ENCODE measurements around the gene CRIP2.

Gene CRIP2

DNA sequence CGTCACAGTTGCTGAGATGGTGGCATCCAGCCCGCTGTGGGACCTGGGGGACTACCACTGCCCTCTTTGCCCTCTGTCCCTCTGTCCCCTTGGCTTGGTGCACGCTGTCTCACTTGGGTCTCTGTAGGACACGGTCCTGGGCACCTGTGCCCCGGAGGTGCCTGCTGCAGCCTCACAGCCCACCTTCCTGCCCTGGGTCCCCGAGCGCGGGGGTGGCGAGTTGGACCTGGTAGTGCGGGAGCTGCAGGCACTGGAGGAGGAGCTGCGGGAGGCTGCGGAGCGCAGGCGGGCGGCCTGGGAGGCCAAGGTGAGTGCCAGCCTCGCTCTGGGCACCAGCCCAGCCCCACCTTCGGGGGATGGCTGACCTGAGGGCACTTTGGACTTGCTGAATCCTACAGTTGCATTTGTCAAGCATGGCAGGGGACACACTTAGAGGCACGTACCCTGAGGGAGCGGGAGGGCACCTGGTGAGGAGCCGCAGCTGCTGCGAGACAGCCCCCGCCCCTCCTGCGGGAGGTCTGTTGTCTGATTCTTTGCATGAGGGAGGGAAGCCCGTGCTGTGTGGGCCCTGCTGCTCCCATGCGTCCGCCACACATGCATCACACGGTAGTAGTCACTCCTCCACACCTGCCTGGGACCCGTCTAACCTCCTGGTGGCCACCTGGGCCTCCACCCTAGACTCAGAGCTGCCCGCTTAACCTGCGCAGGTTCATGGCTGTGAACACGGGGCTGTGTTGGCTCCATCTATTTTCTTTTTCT is 23.2 kb downstream of the CRIP2 start:
- no peak for DNase-seq (ENCODE audit: low read depth in 3 of 3, low spot score in 1 of 3)

DNA sequence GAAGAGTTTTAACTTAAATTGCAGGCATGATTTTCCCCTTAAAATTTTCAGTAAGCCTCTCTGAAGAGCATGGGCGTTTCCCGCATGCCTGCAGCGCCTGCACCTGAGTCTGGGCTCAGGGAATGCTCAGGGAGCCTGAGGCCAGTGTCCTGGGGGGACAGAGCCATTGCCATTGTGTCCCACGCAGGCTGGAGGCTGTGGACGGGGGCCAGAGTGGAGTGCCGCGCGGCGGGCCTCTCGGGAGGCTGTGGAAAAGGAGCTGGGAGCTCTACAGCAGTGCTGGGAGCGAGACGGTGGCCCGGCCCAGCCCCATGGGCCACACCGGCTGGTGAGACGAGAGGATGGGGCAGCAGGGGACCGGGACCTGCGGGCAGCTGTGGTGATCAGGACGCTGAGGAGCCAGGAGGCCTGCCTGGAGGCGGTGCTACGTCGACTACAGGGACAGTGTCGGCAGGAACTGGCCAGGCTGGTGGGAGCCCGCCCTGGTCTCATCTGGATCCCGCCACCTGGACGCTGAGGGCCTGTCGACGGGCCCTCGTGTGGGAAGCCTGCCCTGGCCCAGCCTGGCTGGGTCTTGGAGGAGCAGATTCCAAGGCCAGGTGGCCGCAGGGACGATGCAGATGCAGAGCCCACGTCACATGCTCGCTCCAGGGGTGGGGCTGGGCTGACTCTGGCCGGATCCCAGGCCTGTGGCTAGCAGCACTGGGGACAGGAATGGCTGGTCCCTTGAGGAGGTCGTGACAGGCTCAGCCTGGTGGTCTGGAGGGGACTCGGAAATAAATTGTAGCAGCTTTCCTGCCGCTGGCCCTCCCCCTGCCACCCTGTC is 24.0 kb downstream of the CRIP2 start:
- no peak for DNase-seq (ENCODE audit: low read depth in 3 of 3, low spot score in 1 of 3)

DNA sequence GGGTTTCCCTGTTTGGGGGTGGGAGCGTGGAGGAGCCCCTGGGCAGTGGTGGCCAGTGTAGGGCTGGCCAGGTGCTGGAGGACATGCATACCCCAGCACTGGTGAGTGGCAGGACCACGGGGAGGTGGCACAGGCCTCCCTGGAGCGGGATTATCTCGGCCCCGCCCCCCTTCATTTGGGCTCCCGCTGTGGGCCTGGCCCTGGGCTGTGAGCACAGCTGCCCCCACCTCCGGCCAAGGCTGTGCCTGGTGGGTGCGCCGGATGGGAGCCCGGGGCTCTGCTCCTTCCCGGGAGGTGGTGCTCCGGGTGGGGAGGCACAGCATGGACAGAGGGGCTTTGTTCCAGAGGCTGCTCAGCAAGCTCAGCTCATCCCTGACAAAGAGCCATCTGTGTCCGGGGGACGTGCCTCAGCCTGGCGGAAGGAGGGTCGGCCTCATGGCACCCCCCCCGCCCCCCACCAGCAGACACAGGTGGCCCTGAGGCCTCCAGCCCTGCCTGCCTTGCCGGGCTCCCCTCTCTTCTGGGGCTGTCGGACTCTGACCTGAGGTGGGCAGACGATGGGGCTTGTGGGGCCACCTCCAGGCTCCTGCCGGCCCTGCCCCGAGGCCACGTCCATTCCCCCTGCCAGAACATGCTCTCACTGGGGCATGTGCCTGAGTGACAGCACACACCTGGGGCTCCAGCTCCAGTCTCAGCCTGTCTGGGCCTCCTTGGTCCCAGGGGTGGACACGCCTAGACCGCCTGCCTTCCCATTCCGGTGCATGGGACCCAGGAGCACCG is 24.8 kb downstream of the CRIP2 start:
- no peak for DNase-seq (ENCODE audit: low read depth in 3 of 3, low spot score in 1 of 3)

DNA sequence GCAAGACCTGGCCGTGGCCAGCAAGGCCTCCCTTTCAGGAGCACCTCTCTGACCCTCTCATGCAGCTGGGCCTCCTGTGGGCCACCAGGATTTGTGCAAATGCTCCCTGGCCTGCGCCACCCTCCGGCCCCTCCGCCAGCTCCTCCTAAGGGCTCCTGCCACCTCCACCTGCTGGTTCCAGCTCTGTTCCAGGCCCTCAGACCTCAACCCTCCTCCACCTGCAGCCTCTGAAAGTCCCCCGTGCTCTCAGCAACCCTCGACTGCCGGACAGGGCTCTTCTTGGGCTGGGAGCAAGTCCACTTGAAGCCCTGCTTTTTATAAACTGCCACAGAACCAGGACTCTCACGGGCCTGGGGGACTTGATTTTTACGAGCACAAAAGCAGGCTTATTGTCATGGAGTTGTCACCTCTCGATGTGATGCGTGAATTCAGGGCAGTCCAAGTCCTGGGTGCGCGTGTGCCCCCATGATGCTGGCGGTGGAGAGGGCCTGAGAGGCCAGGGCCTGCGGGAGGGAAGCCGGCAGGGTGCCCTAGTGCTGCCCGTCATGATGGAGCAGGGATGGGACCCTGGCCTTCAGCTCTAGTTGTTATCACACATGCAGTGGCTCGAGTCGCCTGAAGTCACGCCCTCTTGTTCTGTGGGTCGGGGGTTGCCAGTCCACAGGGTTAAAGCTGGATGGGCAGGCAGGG is 25.6 kb downstream of the CRIP2 start:
- DNase-seq (ENCODE audit: low read depth in 3 of 3, low spot score in 1 of 3) = no peak

DNA sequence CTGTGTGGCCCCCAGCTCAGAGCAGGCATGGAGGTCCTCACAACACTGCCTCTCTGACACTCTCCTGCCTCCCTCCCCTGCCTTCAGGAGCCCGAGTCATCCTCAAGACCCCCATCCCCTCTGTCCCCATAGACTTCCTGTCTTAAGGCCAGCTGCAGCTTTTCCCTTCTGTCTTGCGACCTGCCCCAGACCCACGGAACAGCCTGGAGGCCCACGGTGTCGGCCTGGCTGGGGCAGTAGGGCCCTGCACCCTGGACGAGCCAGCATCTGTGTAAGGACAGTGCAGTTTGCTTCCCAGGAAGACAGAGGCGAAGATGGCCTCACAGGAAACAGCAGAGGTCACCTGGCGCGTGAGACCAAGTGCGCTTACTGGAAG is 26.1 kb downstream of the CRIP2 start:
- no peak for DNase-seq (ENCODE audit: low read depth in 3 of 3, low spot score in 1 of 3)

DNA sequence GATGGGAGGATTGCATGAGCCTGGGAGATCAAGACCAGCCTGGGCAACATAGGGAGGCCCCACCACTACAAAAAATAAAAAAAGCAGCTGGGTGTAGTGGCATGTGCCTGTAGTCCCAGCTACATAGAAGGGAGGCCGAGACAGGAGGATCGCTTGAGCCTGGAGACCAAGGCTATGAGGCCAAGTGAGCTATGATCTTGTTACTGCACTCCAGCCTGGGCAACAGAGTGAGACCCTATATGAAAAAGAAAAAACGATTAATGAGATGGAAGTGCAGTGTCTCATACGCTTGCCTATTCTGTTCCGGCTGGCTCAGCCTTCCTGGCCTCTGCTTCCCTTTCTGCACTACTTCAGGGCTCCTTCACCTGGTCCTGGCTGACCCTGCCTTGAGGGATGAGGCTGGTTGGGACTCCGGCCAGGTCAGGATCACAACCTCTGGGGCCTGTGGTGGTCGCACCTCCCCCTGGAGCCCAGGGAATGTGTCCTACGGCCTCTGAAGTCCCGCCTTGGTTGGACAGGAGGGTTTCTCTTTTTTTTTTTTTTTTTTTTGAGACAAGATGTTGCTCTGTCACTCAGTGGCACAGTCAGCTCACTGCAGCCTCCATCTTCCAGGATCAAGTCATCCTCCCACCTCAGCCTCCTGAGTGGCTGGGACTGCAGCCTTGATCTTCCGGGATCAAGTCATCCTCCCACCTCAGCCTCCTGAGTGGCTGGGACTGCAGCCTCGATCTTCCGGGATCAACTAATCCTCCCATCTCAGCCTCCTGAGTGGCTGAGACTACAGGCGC is 27.1 kb downstream of the CRIP2 start:
- no peak for DNase-seq (ENCODE audit: low read depth in 3 of 3, low spot score in 1 of 3)

DNA sequence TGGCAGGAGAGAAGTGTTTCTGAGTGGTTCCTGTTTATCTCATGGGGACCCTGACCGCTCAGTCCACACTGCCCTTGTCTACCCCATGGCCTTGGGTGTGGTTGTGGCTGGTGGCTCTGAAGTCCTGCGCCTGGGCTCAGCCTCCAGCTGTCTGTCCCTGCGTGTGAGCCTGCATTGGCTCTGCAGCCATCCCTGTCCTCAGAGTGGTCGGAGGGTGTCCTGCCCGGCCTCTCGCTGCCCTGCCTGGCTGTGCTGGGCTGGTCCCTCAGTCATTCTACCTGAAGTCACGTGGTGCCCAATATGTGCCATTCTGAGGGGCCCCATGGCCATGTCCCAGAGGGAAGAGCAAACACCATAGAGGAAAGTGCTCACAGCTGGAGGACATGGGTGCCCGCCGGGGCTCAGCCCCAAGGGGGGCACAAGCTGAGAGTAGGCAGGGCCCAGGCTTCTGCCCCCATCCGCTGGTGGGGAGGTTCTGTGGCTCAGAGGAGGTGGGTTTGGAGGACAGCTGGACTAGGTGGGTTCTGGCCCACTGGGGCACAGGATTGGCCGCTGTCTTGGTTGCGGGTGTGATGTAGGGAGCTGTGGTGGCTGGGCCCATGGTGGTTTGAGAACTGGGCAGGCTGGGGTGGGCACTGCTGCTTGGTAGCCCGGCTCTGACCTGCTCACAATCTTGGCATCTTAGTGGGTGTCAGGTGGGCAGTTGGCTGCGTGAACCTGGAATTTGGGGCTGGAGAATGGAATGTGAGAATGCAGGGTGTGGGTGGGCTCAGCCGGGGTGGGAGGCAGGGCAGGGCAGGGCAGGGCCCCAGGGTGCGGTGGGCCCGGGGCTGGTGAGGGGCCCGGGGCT is 28.1 kb downstream of the CRIP2 start:
- no peak for DNase-seq (ENCODE audit: low read depth in 3 of 3, low spot score in 1 of 3)

DNA sequence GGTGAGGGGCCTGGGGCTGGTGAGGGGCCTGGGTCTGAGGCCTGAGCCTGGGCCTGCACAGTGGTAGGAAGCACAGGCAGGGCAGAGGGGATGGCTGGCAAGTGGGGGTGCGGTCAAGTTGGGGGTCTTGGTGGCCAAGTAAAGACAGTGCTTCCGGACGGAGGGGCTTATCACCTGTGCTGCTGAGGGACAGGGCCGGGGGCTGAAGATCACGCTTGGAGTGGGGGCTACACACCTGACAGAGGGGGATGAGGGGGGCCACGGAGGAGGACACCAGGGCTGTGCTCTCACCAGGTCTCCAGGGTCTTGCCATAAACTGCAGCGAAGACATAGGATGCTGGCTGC is 28.6 kb downstream of the CRIP2 start:
- no peak for DNase-seq (ENCODE audit: low read depth in 3 of 3, low spot score in 1 of 3)

DNA sequence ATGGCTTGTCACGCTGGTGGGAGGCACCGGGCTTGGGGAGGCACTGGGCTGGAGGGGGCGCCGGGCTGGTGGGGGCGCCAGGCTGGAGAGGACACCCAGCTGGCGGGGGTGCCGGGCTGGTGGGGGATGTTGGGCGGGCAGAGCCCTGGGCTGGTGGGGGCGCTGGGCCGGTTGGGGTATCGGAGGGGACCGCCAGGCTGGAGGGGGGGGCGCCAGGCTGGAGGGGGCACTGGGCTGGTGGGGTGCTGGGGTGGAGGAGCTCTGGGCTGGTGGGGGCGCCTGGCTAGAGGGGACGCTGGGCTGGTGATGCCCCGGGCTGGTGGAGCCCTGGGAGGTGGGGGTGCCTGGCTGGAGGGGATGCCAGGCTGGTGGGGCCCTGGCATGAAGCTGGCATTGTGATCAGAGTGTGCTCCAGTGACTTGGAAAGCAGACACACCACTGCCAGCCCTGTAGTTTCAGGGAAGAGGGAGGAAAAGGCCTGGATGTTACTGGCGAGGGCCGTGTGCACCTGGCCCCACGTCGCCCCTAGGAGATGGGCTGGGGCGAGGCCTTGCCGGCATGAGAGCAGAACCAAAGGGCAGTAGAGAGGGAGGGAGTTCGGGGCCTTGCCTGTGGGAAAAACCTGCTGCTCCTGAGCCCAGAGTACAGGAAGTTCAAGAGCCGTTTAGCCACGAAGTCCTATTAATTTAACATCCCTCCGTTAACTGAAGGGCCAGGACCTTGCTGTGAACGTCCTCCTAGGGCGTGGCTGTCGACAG is 29.5 kb downstream of the CRIP2 start:
- DNase-seq (ENCODE audit: low read depth in 3 of 3, low spot score in 1 of 3) = no peak

DNA sequence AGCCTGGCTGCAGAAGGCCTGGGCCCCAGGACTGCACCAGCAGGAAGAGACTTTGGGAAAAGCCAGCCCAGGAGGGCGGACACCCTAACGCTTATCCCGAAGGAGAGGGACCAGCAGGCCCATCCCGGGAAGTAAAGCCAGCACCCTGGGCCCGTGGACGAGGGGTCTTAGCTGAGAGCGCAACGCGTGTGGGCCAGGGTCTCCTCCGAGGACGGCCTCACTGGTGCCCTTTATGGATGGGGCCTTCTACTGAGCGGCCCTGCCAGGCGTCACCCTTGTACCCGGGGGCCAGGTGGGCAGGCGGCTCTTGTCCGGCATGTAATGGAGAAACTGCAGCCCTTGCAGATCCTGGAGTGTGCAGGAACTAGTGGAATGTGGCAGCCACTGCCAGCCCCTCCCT is 30.5 kb downstream of the CRIP2 start:
- DNase-seq (ENCODE audit: low read depth in 3 of 3, low spot score in 1 of 3) = no peak

DNA sequence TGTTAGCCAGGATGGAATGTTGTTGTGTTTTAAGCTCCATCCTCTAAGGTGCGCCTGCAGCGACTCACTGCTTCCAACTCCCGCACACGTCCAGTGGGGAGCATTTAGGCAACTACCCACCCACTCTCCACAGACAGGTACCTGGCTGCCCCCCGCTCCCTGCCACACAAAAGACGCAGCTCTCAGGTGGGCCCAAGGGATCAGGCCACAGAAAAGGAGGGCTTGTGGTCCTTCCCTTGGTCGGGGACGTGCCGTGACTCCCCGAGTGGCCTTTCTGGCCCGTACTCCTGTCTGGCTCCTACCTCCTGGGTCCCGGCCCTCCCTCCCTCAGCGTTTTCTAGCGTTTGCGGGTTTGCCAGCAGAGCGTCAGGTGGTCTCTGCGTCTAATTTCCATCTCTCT is 32.6 kb downstream of the CRIP2 start:
- DNase-seq (ENCODE audit: low read depth in 3 of 3, low spot score in 1 of 3) = no peak

DNA sequence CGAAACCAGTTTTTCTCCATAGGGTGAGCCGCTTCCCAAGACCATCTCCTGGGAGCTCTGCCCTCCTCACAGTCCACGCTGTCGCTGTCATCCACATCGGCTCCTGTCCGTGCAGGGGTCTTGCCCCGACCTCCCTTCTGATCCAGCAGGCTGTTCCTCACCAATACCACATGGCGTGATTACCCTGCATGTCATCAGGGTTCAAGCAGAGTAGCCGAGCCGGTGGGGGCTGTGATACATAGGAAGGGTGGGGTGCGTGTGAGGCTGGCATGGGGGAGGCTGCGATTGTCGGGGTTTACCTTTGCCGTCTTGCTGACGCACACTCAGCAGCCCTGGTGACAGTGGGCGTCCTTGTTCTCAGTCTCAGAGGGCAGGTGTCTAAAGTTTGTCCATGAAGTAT is 33.4 kb downstream of the CRIP2 start:
- no peak for DNase-seq (ENCODE audit: low read depth in 3 of 3, low spot score in 1 of 3)

DNA sequence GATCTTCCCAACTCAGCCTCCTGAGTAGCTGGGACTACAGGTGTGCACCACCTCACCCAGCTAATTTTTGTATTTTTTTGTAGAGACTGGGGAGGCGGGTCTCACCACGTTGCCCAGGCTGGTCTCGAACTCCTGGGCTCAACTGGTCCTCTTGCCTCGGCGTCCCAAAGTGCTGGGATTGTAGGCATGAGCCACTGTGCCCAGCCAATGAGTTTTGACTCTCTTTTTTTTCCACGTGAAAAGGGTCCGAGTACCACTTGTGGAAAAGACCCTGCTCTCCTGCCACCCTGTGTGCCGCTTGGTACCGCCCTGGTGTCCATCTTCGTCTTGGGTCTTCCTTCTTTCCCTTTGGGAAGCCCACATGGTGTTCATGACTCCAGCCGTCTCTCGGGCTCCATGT is 34.0 kb downstream of the CRIP2 start:
- DNase-seq (ENCODE audit: low read depth in 3 of 3, low spot score in 1 of 3) = no peak

DNA sequence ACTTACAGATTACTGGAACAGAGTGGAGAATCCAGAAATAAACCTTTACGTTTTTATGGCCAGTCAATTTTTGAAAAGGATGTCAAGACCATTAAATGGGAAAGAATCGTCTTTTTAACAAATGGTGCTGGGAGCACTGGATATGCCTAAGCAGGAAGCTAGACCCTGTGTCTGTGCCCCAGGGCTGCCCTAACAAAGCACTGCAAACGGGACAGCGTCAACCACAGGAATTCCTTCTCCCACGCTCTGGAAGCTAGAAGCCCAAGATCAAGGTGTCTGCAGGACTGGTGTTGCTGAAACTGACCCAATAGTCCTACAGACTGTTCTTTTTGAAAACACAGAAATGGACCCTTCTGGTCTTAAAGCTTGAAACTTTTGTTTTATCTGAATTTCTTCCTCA is 42.5 kb downstream of the CRIP2 start:
- DNase-seq (ENCODE audit: low read depth in 3 of 3, low spot score in 1 of 3) = no peak

DNA sequence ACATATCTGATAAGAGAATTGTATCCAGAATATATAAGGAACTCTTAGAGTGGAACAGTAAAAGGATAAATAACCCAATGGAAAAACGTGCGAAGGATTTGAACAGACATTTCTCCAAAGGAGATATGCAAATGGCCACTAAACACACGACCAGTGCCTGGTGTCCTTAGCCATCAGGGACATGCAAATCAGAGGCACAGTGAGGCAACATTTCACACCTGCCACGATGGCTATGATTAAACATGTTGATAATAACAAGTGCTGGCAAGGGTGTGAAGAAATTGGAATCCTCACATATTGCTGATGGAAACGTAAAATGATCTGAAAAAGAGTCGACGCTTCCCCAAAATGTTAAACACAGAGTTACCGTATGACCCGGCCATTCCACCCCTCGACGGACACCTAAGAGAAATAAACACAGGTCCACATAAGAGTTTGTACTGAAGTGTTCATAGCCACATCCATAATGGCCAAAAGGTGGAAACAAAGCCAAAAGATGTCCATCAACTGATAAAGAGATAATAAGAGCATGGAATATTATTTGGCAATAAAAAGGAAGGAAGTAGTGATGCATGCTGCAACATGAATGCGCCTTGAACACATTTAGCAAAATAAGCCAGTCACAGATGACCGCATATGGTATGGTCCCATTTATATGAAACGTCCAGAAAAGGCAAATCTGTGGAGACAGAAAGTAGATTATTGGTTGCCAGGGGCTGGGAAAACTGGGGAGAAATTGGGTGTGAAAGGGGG is 45.5 kb downstream of the CRIP2 start:
- DNase-seq (ENCODE audit: low read depth in 3 of 3, low spot score in 1 of 3) = no peak

DNA sequence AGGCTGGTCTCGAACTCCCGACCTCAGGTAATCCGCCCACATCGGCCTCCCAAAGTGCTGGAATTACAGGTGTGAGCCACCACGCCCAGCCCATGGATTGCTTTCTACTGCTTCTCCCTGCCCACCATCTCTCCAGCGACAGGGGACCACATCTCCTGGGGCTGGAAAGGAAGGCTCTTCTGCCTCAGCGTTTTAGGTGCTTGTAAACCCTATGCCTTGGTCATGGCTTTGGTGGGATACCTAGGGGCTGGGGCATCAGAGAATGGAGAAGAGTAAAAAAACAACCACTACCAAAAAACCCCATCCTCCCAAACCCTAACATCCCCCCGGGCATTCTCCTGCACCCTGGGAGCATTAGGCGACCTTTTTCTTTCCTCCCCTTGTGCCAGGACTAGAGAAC is 50.7 kb downstream of the CRIP2 start:
- DNase-seq (ENCODE audit: low read depth in 3 of 3, low spot score in 1 of 3) = no peak

DNA sequence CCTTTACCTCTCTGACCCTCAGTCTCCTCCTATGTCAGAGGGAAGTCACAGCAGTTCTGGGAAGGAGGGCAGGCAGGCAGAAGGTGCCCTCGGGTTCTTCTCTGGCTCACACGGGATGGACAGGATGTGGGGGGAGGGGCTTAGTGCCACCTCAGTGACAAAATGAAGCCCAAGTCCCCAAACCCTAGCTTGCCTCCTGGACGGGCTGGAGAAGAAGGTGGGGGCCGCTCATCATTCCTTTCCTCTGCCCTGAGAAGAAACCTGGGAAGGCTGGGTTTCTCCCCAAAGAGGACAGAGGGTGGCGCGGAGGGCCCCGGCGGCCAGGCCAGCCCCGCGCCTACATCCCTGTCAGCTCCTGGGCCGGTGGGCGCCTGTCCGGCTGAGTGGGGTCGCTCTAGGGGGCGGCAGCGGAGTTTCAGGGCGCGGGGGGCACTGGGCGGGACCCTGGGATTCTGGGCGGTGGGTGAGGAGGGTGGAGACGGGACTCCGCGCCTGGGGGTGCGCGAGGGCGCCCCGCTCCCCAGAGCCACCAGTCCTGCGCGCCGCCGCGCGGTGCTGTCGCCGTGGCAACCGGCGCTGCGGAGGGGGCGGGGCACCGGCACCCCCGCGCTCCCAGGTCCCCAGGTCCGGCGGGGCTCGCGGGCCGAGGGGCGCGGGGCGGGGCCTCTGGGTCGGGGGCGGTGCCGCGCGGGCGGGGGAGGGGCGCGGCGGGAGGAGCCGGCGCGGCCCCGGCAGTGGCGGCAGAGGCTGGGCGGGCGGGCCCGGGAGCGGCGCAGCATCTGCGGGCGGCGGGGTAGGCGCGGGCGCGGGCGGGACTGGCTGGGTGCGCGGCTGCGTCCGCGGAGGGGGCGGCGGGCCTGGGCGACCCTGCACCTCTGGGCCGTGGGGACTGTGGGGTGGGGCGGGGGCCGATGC is 51.5 kb downstream of the CRIP2 start, which contains the start of gene TMEM121:
TMEM121 (plus strand) TSS at position 723 of the 915 bp plus-strand sequence. CDS start 2,252 bp downstream, outside the sequence.
- no peak for DNase-seq (ENCODE audit: low read depth in 3 of 3, low spot score in 1 of 3)

Measured in stimulated activated CD4-positive, alpha-beta T cell treated with anti-CD3 and anti-CD28 coated beads, TNF-alpha, amount 100 ng/mL, for 1 hour (primary cell).